Measurements from ENCODE around the gene SRSF4. TPM values are rescaled to one million over a fixed set of nuclear protein-coding genes. Genes with fewer than 3 reads are reported as not detected.

The SRSF4 gene
- total RNA-seq, 1 experiment from 2014 or later = 62.0 TPM

DNA sequence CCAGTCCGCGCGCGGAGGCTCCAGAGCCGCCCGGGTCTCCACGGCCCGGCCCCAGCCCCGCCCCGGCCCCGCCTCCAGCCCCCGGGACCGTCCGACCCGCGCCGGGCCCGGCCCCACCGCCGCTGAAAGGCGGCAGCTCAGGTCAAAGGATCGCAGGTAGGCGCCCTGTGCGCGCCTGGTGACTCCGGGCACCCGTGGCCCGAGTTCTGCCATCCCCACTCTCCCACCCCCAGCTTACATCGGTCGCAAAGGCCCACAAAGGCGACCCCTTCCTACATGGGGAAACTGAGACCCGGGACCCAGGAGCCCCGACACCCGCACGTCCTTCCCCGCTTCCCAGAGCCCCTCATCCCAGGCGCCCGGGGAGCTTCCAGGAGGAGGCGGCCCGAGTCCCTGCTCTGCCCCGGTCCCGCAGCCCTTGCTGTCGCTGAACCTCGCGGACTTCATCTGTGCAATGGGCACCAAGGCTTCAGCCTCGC is 57.8 kb downstream of the SRSF4 start, which contains the start of gene TMEM200B:
TSS of gene TMEM200B (minus strand) at position 17 of the 479 bp plus-strand sequence. CDS start 2,075 bp downstream, outside the sequence.
- TF ChIP-seq EZH2phosphoT487 (IDR thresholded peaks at IDR 0.05; ENCODE audit: borderline replicate concordance, low read length) = no peak
- TF ChIP-seq EZH2 (IDR thresholded peaks at IDR 0.05; ENCODE audit: low read length, unreplicated experiment) = no peak
- TF ChIP-seq, protein P1, sequence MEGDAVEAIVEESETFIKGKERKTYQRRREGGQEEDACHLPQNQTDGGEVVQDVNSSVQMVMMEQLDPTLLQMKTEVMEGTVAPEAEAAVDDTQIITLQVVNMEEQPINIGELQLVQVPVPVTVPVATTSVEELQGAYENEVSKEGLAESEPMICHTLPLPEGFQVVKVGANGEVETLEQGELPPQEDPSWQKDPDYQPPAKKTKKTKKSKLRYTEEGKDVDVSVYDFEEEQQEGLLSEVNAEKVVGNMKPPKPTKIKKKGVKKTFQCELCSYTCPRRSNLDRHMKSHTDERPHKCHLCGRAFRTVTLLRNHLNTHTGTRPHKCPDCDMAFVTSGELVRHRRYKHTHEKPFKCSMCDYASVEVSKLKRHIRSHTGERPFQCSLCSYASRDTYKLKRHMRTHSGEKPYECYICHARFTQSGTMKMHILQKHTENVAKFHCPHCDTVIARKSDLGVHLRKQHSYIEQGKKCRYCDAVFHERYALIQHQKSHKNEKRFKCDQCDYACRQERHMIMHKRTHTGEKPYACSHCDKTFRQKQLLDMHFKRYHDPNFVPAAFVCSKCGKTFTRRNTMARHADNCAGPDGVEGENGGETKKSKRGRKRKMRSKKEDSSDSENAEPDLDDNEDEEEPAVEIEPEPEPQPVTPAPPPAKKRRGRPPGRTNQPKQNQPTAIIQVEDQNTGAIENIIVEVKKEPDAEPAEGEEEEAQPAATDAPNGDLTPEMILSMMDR (conservative IDR thresholded peaks at IDR 0.05; ENCODE audit: low read depth, low read length) = no peak
- CTCF ChIA-PET = no interaction called here
- no peaks in the 10 kb centered on the region for H3K27me3 ChIP-seq (ENCODE audit: low read length)
- H2AFZ ChIP-seq (ENCODE audit: low read length) = peak within 1 kb of the TSS; percentile 90
- H3K4me2 ChIP-seq (ENCODE audit: low read length) = peak within 1 kb of the TSS; percentile 100
- H3K36me3 ChIP-seq (ENCODE audit: low read depth, low read length) = no peaks in the 10 kb centered on the region
- intact Hi-C loops (cut with micrococcal nuclease) = loop anchor here (5.0 kb wide), 1 partner anchor 58 kb away; the partner anchor contains the start of gene SRSF4
- H4K20me1 ChIP-seq (ENCODE audit: low read length) = no peaks in the 10 kb centered on the region
- no peak for DNase-seq
- peaks cover 18% of the 10 kb centered on the region for H3K4me1 ChIP-seq (ENCODE audit: insufficient read depth, low read length)
- TSS peak; percentile 65 for BruUV-seq (replicated peaks)
- H3K9me2 ChIP-seq (replicated peaks; ENCODE audit: low read length) = no peaks in the 10 kb centered on the region
- no peaks in the 10 kb centered on the region for H3K9me3 ChIP-seq (ENCODE audit: low read length)
- H3K4me3 ChIP-seq (ENCODE audit: low read length) = peak within 1 kb of the TSS; percentile 81
- H3K79me2 ChIP-seq (ENCODE audit: low read length) = no peaks in the 10 kb centered on the region
- ATAC-seq = peak; percentile 4; the same call in 1 of the 2 replicates
- POLR2A ChIA-PET (ENCODE audit: unreplicated experiment) = interaction anchor here (0.8 kb wide), 1 partner anchor 58 kb away, joined by 4 read pairs; the partner anchor contains the start of gene SRSF4
- H3F3A ChIP-seq (ENCODE audit: low read length, unreplicated experiment) = no peaks in the 10 kb centered on the region
- H3K9ac ChIP-seq (ENCODE audit: low read length) = peak within 1 kb of the TSS; percentile 83
- H3K27ac ChIP-seq (ENCODE audit: low read length) = peak within 1 kb of the TSS; percentile 43; the same call in 1 of the 2 replicates

DNA sequence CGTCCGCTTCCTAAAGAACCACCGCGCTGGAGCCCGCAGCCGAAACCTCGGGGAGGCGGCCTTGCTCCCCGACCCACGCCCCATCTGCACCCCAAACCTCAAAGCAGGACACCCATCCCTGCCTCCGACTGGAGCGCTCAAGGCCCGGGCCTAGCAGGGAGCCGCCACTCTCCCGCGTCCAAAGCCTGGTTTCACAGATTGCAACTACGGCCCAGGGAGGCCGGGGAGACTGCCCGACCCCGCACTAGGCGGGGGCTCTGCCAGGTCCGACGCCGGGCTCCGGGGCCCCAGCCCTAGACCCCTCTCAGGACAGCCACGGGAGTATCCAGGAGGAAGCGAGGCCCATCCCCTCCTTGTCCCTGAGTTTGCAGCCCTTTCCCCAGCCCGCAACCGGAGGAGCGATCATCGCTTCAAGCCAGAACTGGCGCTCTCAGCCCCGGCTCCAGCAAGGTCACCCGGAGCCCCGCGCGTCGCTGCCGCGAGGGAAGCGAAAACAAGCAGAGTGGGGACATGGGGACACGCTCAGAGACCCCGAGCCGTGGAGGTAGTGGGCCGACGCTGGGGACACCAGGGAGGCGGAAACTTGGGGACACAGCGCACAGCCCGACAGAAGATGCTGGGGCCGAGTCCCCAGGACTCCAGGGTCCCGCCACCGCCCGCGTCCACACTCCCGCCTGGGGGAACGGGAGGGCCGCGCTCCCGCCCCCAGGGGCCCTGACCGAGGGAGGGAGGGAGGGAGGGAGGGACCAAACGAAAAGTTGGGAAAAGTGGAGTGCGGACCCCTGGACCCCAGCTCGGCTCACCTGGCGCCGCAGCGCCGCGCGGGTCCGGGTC is 58.4 kb downstream of the SRSF4 start:
- TF ChIP-seq, protein P1 (conservative IDR thresholded peaks at IDR 0.05; ENCODE audit: low read depth, low read length) = no peak
- TF ChIP-seq EZH2 (IDR thresholded peaks at IDR 0.05; ENCODE audit: low read length, unreplicated experiment) = no peak
- TF ChIP-seq EZH2phosphoT487 (IDR thresholded peaks at IDR 0.05; ENCODE audit: borderline replicate concordance, low read length) = no peak
- ATAC-seq (no peak), DNase-seq (no peak)
- Histone ChIP-seq H3F3A (ENCODE audit: low read length, unreplicated experiment) (no peaks in the 10 kb centered on the region), H3K36me3 (ENCODE audit: low read depth, low read length) (no peaks in the 10 kb centered on the region), H3K79me2 (ENCODE audit: low read length) (no peaks in the 10 kb centered on the region), H2AFZ (ENCODE audit: low read length) (peak overlapping the region; percentile 90), H3K4me3 (ENCODE audit: low read length) (peak overlapping the region; percentile 81), H3K9me2 (replicated peaks; ENCODE audit: low read length) (no peaks in the 10 kb centered on the region), H3K27ac (ENCODE audit: low read length) (peak overlapping the region; percentile 43; the same call in 1 of the 2 replicates), H3K27me3 (ENCODE audit: low read length) (no peaks in the 10 kb centered on the region), H3K9me3 (ENCODE audit: low read length) (no peaks in the 10 kb centered on the region), H3K9ac (ENCODE audit: low read length) (peak overlapping the region; percentile 83), H3K4me2 (ENCODE audit: low read length) (peak overlapping the region; percentile 92), H4K20me1 (ENCODE audit: low read length) (no peaks in the 10 kb centered on the region), H3K4me1 (ENCODE audit: insufficient read depth, low read length) (peaks cover 18% of the 10 kb centered on the region)
- POLR2A ChIA-PET (ENCODE audit: unreplicated experiment) = no interaction called here
- CTCF ChIA-PET = no interaction called here
- intact Hi-C loops (cut with micrococcal nuclease) = loop anchor here (5.0 kb wide), 1 partner anchor 59 kb away; the partner anchor contains the start of gene SRSF4
- TSS peak; percentile 29 for BruUV-seq (replicated peaks)
